Measurements from ENCODE around the gene DBN1.

Gene DBN1

GRCh38 chr5:177433658-177434217 lies 39.7 kb downstream of the DBN1 start:
- in situ Hi-C loops (cut with MboI; ENCODE audit: low sequenced_read_pairs, unreplicated experiment): no loop called here
- TF ChIP-seq CTCF (IDR thresholded peaks at IDR 0.05; ENCODE audit: borderline replicate concordance, control extremely low read depth, extremely low read depth, insufficient read depth, missing control alignments): no peak
- DNase-seq (ENCODE audit: low spot score): no peak

- in situ Hi-C loops (cut with MboI; ENCODE audit: low sequenced_read_pairs, unreplicated experiment): no loop called here
- no peak for TF ChIP-seq CTCF (IDR thresholded peaks at IDR 0.05; ENCODE audit: borderline replicate concordance, control extremely low read depth, extremely low read depth, insufficient read depth, missing control alignments)
- DNase-seq (ENCODE audit: low spot score): no peak
Measured at GRCh38 chr5:177432839-177433657, 40.4 kb downstream of the DBN1 start.

GRCh38 chr5:177432143-177432838 lies 41.1 kb downstream of the DBN1 start:
- DNase-seq (ENCODE audit: low spot score): peak; percentile 52
- no peak for TF ChIP-seq CTCF (IDR thresholded peaks at IDR 0.05; ENCODE audit: borderline replicate concordance, control extremely low read depth, extremely low read depth, insufficient read depth, missing control alignments)
- in situ Hi-C loops (cut with MboI; ENCODE audit: low sequenced_read_pairs, unreplicated experiment): no loop called here

DNA sequence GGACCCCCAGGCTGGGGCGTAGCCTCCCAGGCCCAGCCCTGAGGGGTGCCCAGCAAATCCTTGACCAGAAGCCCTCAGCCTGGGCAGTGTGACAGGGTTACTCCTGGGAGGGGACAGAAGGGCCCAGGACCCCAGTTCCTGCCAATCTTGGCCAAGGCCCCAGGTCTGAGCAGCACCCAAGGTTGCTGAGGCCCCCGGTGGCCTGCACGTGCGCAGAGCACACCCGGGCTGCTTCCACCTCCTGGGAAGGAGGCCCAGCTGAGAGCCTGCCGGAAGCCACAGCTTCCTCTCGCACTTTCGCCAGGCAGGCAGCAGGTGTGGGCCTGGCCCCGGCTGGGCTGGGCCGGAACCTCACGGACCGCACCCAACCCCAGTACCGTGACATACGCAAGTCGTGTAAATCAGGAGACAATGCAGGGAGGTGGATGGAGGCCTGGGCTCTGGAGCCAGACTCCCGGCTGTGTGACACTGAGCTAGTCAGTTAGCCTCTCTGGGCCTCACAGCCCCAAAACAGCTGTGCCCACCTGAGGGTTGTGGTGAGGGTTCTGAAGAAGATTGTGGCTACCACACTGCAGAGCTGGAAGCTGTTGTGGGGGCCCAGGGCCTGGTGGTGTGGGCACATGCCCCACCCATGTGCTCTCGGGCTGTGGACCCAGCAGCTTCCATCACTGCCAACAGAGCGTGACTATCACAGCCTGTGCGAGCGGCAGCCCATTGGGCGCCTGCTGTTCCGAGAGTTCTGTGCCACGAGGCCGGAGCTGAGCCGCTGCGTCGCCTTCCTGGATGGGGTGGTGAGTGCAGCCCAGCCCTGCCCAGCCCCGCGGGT lies 41.9 kb downstream of the DBN1 start:
- DNase-seq (ENCODE audit: low spot score): peak; percentile 75
- in situ Hi-C loops (cut with MboI; ENCODE audit: low sequenced_read_pairs, unreplicated experiment): no loop called here
- no peak for TF ChIP-seq CTCF (IDR thresholded peaks at IDR 0.05; ENCODE audit: borderline replicate concordance, control extremely low read depth, extremely low read depth, insufficient read depth, missing control alignments)

- no peak for DNase-seq (ENCODE audit: low spot score)
- in situ Hi-C loops (cut with MboI; ENCODE audit: low sequenced_read_pairs, unreplicated experiment): no loop called here
- no peak for TF ChIP-seq CTCF (IDR thresholded peaks at IDR 0.05; ENCODE audit: borderline replicate concordance, control extremely low read depth, extremely low read depth, insufficient read depth, missing control alignments)
Measured at GRCh38 chr5:177430972-177431316, 42.5 kb downstream of the DBN1 start.
